Muscle layer of duodenum (tissue), 2 donors: Measurements from ENCODE around the gene ACSBG1.

Experiments used
- H3K27ac ChIP-seq: one replicate; pipeline ENCODE4 v1.7.0; 2013; ENCODE audit warnings: mild to moderate bottlenecking, low read length
- H3K27me3 ChIP-seq: one replicate; pipeline ENCODE4 v1.7.0; 2013; ENCODE audit warnings: low read depth, mild to moderate bottlenecking, control low read depth, low read length
- H3K36me3 ChIP-seq, 2 donors: one replicate each; pipeline ENCODE4 v1.7.0; 2013; ENCODE audit warnings: low read length in 2 of 2, control low read depth in 1 of 2, mild to moderate bottlenecking in 1 of 2; ENCODE audit not compliant: insufficient read depth in 2 of 2, control insufficient read depth in 1 of 2
- H3K4me1 ChIP-seq, 2 donors: one replicate each; pipeline ENCODE4 v1.7.0; 2013; ENCODE audit warnings: low read length in 2 of 2, mild to moderate bottlenecking in 2 of 2, control low read depth in 1 of 2, moderate library complexity in 1 of 2; ENCODE audit not compliant: insufficient read depth in 2 of 2, control insufficient read depth in 1 of 2
- H3K4me3 ChIP-seq, 2 donors: one replicate each; pipeline ENCODE4 v1.7.0; 2013; ENCODE audit warnings: low read length in 2 of 2, low read depth in 1 of 2, mild to moderate bottlenecking in 1 of 2
- H3K9me3 ChIP-seq, 2 donors: one replicate each; pipeline ENCODE4 v1.7.0; 2013; ENCODE audit warnings: low read length in 2 of 2, control low read depth in 1 of 2, mild to moderate bottlenecking in 1 of 2; ENCODE audit not compliant: control insufficient read depth in 1 of 2
- donor health status: healthy.

ACSBG1 gene

GRCh38 chr15:78139578-78139977 lies 94.8 kb downstream of the ACSBG1 start:
- Histone ChIP-seq H3K36me3 (no peaks in the 10 kb centered on the region), H3K4me3 (no peak overlapping the region), H3K9me3 (no peaks in the 10 kb centered on the region), H3K4me1 (no peaks in the 10 kb centered on the region), H3K27ac (no peak overlapping the region), H3K27me3 (no peaks in the 10 kb centered on the region)

DNA sequence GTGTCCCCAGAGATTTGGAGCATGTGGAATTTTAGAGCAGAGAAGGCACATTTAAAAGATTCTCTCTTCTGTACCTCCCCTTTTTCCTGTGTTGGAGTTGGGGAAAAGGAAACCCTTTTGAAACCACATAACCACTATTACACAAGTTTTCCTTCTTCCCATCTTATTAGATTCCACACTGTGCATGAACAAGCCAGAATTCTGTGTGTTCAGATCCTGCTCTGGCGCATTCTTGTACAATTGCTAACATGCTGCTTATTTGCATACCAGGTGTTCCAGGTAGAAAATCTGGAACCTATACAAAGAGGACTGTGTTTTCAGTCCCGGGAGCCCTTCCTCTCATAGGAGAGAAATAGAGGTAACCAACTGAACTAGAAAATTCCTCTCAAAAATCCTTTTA lies 100.6 kb downstream of the ACSBG1 start:
- Histone ChIP-seq H3K36me3 (no peaks in the 10 kb centered on the region), H3K27me3 (no peaks in the 10 kb centered on the region), H3K4me3 (no peak overlapping the region), H3K9me3 (no peaks in the 10 kb centered on the region), H3K27ac (no peak overlapping the region), H3K4me1 (peaks cover 4 to 6% of the 10 kb centered on the region in 2 donors)

DNA sequence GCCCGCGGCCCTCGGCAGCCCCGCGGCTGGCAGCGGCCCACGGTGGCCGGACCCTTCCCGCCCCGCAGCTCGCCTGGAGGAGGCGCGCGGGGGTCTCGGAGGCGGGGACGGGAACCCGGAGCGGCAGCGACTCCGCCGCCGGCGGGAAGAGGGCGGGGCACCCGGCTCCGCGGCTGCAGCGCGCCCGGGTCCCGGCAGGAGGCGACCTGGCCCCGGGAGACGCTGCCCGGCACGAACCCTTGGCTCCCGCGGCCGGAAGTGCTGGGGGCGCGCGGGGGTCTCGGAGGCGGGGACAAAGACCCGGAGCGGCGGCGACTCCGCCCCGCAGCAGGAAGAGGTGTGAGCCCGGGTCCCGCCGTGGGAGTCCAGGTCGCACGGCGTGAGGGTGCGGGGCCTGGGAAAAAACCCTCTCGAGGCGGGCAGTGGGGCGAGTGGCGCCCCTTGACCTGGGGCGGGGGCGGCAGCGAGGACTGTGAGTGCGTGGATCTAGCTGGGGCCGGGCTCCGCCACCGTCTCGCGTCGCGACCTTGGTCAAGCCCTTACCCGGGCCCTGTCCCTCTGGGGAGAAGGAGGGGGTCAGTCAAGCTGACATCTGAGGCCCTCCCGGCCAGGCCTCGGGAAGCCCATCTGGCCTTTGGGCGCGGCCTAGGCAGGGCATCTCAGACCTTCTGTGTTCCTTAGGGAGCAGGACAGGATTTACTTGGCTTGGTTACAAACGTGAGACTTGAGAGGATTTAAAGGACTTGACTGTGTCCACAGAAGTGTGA lies 102.9 kb downstream of the ACSBG1 start, which contains the start of gene CIB2:
Gene CIB2, minus strand, starts transcription at position 151 of the 767 bp plus-strand sequence. CDS start 230 bp downstream, outside the sequence.
- Histone ChIP-seq H3K27ac (peak within 1 kb of the TSS; percentile 74), H3K4me1 (peaks cover 4 to 6% of the 10 kb centered on the region in 2 donors), H3K9me3 (no peaks in the 10 kb centered on the region), H3K27me3 (no peaks in the 10 kb centered on the region), H3K36me3 (no peaks in the 10 kb centered on the region), H3K4me3 (peak within 1 kb of the TSS; percentile 65 to 74)

DNA sequence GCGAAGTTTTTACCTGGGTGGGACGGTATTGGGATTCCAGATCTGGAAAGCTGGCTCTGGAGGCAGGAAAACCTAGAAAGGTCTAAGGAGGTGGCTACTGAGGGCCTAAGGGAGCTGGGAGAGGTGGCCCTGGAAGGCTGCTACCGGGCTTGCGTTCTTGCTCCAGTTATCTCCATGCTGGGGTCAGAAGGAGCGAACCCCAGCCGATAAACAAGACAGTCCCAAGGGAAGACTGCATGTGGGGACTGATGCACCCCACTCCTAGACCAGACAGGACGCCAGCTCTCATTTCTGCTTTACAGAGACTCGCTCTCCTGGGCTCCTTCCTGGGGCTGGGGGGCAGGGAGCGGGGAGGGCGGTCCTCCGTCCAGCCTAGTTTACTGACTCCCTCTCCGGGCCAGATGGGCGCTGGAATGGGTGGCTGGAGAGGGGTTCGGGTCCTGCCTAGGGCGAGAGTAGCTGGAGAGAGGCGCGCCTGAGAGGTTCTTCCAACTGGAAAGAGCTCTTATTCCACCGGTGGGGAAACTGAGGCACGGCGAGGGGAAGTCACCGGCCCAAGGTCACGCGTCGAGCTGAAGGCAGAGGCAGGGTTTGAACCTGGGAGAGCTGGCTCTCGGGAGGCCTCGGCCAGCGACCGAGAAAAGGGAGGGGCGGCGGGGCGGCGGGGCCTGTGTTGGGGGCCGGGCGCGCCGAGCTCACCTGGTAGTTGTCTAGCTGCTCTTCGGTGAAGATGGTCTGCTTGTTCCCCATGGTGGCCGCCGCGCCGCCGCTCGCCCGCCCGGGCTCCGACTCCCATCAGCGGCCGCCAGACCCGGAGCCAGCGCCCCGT lies 103.7 kb downstream of the ACSBG1 start:
- no peaks in the 10 kb centered on the region for H3K9me3 ChIP-seq
- H3K27ac ChIP-seq: no peak overlapping the region
- no peaks in the 10 kb centered on the region for H3K27me3 ChIP-seq
- H3K36me3 ChIP-seq: no peaks in the 10 kb centered on the region
- H3K4me1 ChIP-seq: peaks cover 4 to 6% of the 10 kb centered on the region in 2 donors
- peak overlapping the region in 1 of 2 donors; percentile 31 for H3K4me3 ChIP-seq

GRCh38 chr15:78129751-78130287 lies 104.5 kb downstream of the ACSBG1 start:
- H3K9me3 ChIP-seq: no peaks in the 10 kb centered on the region
- H3K4me1 ChIP-seq: peaks cover 4 to 6% of the 10 kb centered on the region in 2 donors
- H3K27ac ChIP-seq: no peak overlapping the region
- no peaks in the 10 kb centered on the region for H3K27me3 ChIP-seq
- H3K36me3 ChIP-seq: no peaks in the 10 kb centered on the region
- no peak overlapping the region for H3K4me3 ChIP-seq

- H3K9me3 ChIP-seq: no peaks in the 10 kb centered on the region
- H3K27ac ChIP-seq: no peak overlapping the region
- H3K36me3 ChIP-seq: no peaks in the 10 kb centered on the region
- H3K4me1 ChIP-seq: peaks cover 4 to 6% of the 10 kb centered on the region in 2 donors
- no peaks in the 10 kb centered on the region for H3K27me3 ChIP-seq
- no peak overlapping the region for H3K4me3 ChIP-seq
Observed at GRCh38 chr15:78129077-78129750, 105.2 kb downstream of the ACSBG1 start.

DNA sequence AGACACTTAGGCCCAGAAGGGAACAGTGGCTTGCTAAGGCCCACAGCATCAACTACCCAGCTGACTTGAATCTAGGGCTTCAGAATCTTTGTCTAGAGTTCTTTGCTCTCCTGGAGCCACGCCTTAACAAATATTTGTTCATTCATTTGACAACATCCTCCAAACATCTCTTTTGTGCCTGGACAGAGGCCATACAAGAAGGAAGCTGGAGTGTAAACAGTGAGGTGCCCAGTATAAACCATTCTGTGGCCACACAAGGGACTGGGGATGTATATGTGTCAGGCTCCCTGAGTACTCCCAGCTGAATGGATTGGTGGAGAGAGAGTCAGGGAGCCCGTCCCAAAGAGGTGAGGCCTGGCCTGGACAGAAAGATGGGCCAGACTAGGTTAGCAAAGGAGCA lies 106.5 kb downstream of the ACSBG1 start:
- Histone ChIP-seq H3K36me3 (no peaks in the 10 kb centered on the region), H3K4me3 (no peak overlapping the region), H3K27ac (no peak overlapping the region), H3K9me3 (no peaks in the 10 kb centered on the region), H3K4me1 (peaks cover 4 to 6% of the 10 kb centered on the region in 2 donors), H3K27me3 (no peaks in the 10 kb centered on the region)

- no peaks in the 10 kb centered on the region for H3K27me3 ChIP-seq
- no peaks in the 10 kb centered on the region for H3K4me1 ChIP-seq
- H3K4me3 ChIP-seq: no peak overlapping the region
- no peaks in the 10 kb centered on the region for H3K36me3 ChIP-seq
- H3K9me3 ChIP-seq: no peaks in the 10 kb centered on the region
- H3K27ac ChIP-seq: no peak overlapping the region
Observed at GRCh38 chr15:78125267-78125666, 109.1 kb downstream of the ACSBG1 start.

- Histone ChIP-seq H3K4me3 (no peak overlapping the region), H3K4me1 (no peaks in the 10 kb centered on the region), H3K27ac (no peak overlapping the region), H3K9me3 (no peaks in the 10 kb centered on the region), H3K27me3 (no peaks in the 10 kb centered on the region), H3K36me3 (no peaks in the 10 kb centered on the region)
Observed at GRCh38 chr15:78120523-78120922, 113.8 kb downstream of the ACSBG1 start.
